Measurements from ENCODE around the gene COL1A2. TPM values are rescaled to one million over a fixed set of nuclear protein-coding genes. Genes with fewer than 3 reads are reported as not detected.

COL1A2 gene
- total RNA-seq, 1 experiment from 2014 or later: 42.1 TPM

GRCh38 chr7:94351703-94352102 lies 43.0 kb upstream of the COL1A2 start:
- H3K27ac Mint-ChIP-seq: no peak overlapping the region
- H3K56ac ChIP-seq (ENCODE audit: insufficient read length, low read depth, low read length): no peak overlapping the region

More at GRCh38 chr7:94351703-94352102, 43.0 kb upstream of the COL1A2 start:
- Histone ChIP-seq H3K27me3 (ENCODE audit: insufficient read depth, low read length) (no peaks in the 10 kb centered on the region), H2BK5ac (ENCODE audit: insufficient read length, low read length) (no peak overlapping the region), H3K14ac (ENCODE audit: insufficient read depth, low read length) (no peak overlapping the region), H3K27ac (ENCODE audit: insufficient read length, low read depth, low read length) (no peak overlapping the region), H3K18ac (ENCODE audit: insufficient read length, low read depth, low read length) (no peak overlapping the region), H3K23ac (ENCODE audit: insufficient read length, low read depth, low read length) (no peak overlapping the region), H3K9ac (ENCODE audit: extremely low read depth, insufficient read length, low read length) (no peak overlapping the region), H4K20me1 (ENCODE audit: control insufficient read depth, insufficient read depth, insufficient read length) (no peaks in the 10 kb centered on the region), H4K8ac (replicated peaks; ENCODE audit: insufficient read length, low read depth, low read length) (no peak overlapping the region), H3K79me2 (ENCODE audit: insufficient read depth, low read length) (no peaks in the 10 kb centered on the region), H3K4me1 (ENCODE audit: insufficient read depth, low read length) (no peaks in the 10 kb centered on the region; the same call in 1 of the 2 replicates), H2AFZ (ENCODE audit: low read length) (no peak overlapping the region), H4K91ac (ENCODE audit: insufficient read length, low read depth, low read length) (no peak overlapping the region), H3K4ac (ENCODE audit: low read depth, low read length) (no peak overlapping the region), H2BK120ac (ENCODE audit: low read depth, low read length, poor library complexity, severe bottlenecking) (no peak overlapping the region), H3T11ph (ENCODE audit: low read length) (no peak overlapping the region), H2BK12ac (ENCODE audit: insufficient read length, low read depth, low read length) (no peak overlapping the region), H2BK15ac (ENCODE audit: low read depth, low read length) (no peak overlapping the region), H3K79me1 (ENCODE audit: insufficient read depth, low read depth, low read length, poor library complexity, severe bottlenecking) (no peaks in the 10 kb centered on the region), H2AK5ac (ENCODE audit: insufficient read length, low read length) (no peak overlapping the region), H3K9me3 (ENCODE audit: control insufficient read depth, low read depth, low read length) (no peaks in the 10 kb centered on the region), H3K4me2 (ENCODE audit: insufficient read depth, insufficient read length, low read length) (no peak overlapping the region), H2BK20ac (ENCODE audit: low read depth, low read length, poor library complexity, severe bottlenecking) (no peak overlapping the region), H4K5ac (ENCODE audit: insufficient read length, low read depth, low read length) (no peak overlapping the region), H3K23me2 (ENCODE audit: insufficient read length, low read depth, low read length, poor library complexity, severe bottlenecking) (no peaks in the 10 kb centered on the region)
- H3K9me3 Mint-ChIP-seq: no peaks in the 10 kb centered on the region
- no peak overlapping the region for H3K4me3 Mint-ChIP-seq
- no peaks in the 10 kb centered on the region for H3K36me3 Mint-ChIP-seq (ENCODE audit: insufficient read depth in 1 of 3, low read depth in 3 of 3)
- TF ChIP-seq CTCF (conservative IDR thresholded peaks at IDR 0.05): no peak
- no peak for DNase-seq
- WGBS (ENCODE audit: extremely low coverage, insufficient read length, low lambda C conversion rate): no CpG with 5 or more reads among the region's 4 CpGs
- H3K27me3 Mint-ChIP-seq (ENCODE audit: low read depth): peaks cover 1% of the 10 kb centered on the region
- peaks cover 6 to 14% of the 10 kb centered on the region in 2 experiments; a peak in 2 of 4 replicates for H3K4me1 Mint-ChIP-seq

All from H9 (cell line).